Left cardiac atrium (tissue), 4 donors: ENCODE results near the gene ZNF629. TPM values are rescaled to one million over a fixed set of nuclear protein-coding genes. Genes with fewer than 3 reads are reported as not detected.
A peak's percentile ranks its signal among the peaks of the same experiment; 100 is the strongest.
"Not testable (repeated sequence)": the region's sequence is repeated elsewhere in the genome, so short reads cannot be mapped to it uniquely, and the experiment has no call there.

ENCODE experiments used
- ATAC-seq, 2 donors: fragments of 200-7000 bp; cut with Tn5 transposase; one replicate each; pipeline ENCODE4 v1.9.1; 2020; ENCODE audit warnings: mild to moderate bottlenecking in 2 of 2, moderate library complexity in 2 of 2
- DNase-seq: peaks from one replicate; pipeline ENCODE4 v3.0.0-alpha.2; 2020
- intact Hi-C, 2 donors: fragments of 100-400 bp; cut with DNase I; formaldehyde crosslinking; loops; one replicate each; pipeline versions ENCODE4 v1.14.1 to v1.15.1; 2022 to 2023
- long read RNA-seq: library from polyadenylated mRNA; unstranded; transcript quantifications from one replicate; pipeline ENCODE4 v2.0.0, GENCODE V29; 2021
- total RNA-seq, 2 donors: library from RNA; stranded (reverse); fragmentation: NEBNext Ultra II Directional; extraction: Animal tissue kit (Norgen Biotek cat#: 25700); gene quantifications; one replicate each; pipeline ENCODE4 v1.2.1, GENCODE V29; 2021
- donor health status: DM: no; HTN: yes; CAD: no.
- donor health status: DM: no; HTN: yes; CAD: no; lungs with severe emphysema.
- donor health status: DM: yes; HTN: yes; CAD: no.
- donor health status: Dilated cardiomyopathy.

The ZNF629 gene
- 10 to 100 TPM; 16.6 to 28.3 TPM for total RNA-seq
- long read RNA-seq, partial matches to known transcripts: 0 of 24 reads
- long read RNA-seq, other reads (novel, unspliced or antisense): 24 of 24 reads

- peak; percentile 85 to 92 for ATAC-seq
- intact Hi-C loops: loop anchor here in 1 of 2 donors (1.0 kb wide), 1 partner anchor 18 kb away; no protein-coding TSS in a partner anchor
- DNase-seq: peak; percentile 81
Observed at GRCh38 chr16:30786936-30787612, at the start of gene ZNF629. ZNF629 (minus strand) TSS chr16:30787205; CDS start chr16:30784482, 2,723 bp downstream.

- ATAC-seq (peak in 1 of 2 donors; percentile 19), DNase-seq (no peak)
- intact Hi-C loops: no loop called here
Observed at GRCh38 chr16:30834130-30834740, 47.2 kb upstream of the ZNF629 start.

GRCh38 chr16:30830072-30830417 lies 43.0 kb upstream of the ZNF629 start:
- intact Hi-C loops: no loop called here

GRCh38 chr16:30829130-30830071 lies 42.4 kb upstream of the ZNF629 start:
- ATAC-seq: peak in 1 of 2 donors; percentile 45

More at GRCh38 chr16:30830072-30830417, 43.0 kb upstream of the ZNF629 start:
- DNase-seq (no peak), ATAC-seq (no peak)

GRCh38 chr16:30821891-30822290 lies 34.9 kb upstream of the ZNF629 start:
- no peak for ATAC-seq
- intact Hi-C loops: no loop called here
- DNase-seq: no peak

More at GRCh38 chr16:30829130-30830071, 42.4 kb upstream of the ZNF629 start:
- DNase-seq: no peak
- intact Hi-C loops: no loop called here

GRCh38 chr16:30821441-30821840 lies 34.4 kb upstream of the ZNF629 start:
- intact Hi-C loops, ATAC-seq, DNase-seq: not testable (repeated sequence)

- ATAC-seq (no peak), DNase-seq (no peak)
- intact Hi-C loops: no loop called here
Observed at GRCh38 chr16:30820952-30821421, 34.0 kb upstream of the ZNF629 start.

GRCh38 chr16:30816769-30817168 lies 29.8 kb upstream of the ZNF629 start:
- DNase-seq (no peak), ATAC-seq (no peak)
- intact Hi-C loops: no loop called here

GRCh38 chr16:30813821-30814189 lies 26.8 kb upstream of the ZNF629 start:
- ATAC-seq: peak in 1 of 2 donors; percentile 32
- DNase-seq: no peak
- intact Hi-C loops: no loop called here

- ATAC-seq, intact Hi-C loops, DNase-seq: not testable (repeated sequence)
Observed at GRCh38 chr16:30809675-30810074, 22.7 kb upstream of the ZNF629 start.

GRCh38 chr16:30808890-30809426 lies 22.0 kb upstream of the ZNF629 start:
- intact Hi-C loops, ATAC-seq, DNase-seq: not testable (repeated sequence)

GRCh38 chr16:30808146-30808545 lies 21.1 kb upstream of the ZNF629 start:
- no peak for ATAC-seq
- intact Hi-C loops: no loop called here
- no peak for DNase-seq

GRCh38 chr16:30805370-30806169 lies 18.6 kb upstream of the ZNF629 start:
- DNase-seq (peak; percentile 94), ATAC-seq (peak; percentile 97 to 99)
- intact Hi-C loops: loop anchor here in 1 of 2 donors (1.0 kb wide), 1 partner anchor 18 kb away; the partner anchor contains the start of gene ZNF629

- ATAC-seq: peak in 1 of 2 donors; percentile 6
- intact Hi-C loops: loop anchor here in 1 of 2 donors (1.0 kb wide), 1 partner anchor 18 kb away; the partner anchor contains the start of gene ZNF629
Observed at GRCh38 chr16:30805056-30805369, 18.0 kb upstream of the ZNF629 start.

GRCh38 chr16:30802936-30803335 lies 15.9 kb upstream of the ZNF629 start:
- DNase-seq (no peak), ATAC-seq (no peak)
- intact Hi-C loops: no loop called here

More at GRCh38 chr16:30805056-30805369, 18.0 kb upstream of the ZNF629 start:
- DNase-seq: no peak

- DNase-seq (no peak), ATAC-seq (no peak)
- intact Hi-C loops: no loop called here
Observed at GRCh38 chr16:30797670-30798309, 10.8 kb upstream of the ZNF629 start.

GRCh38 chr16:30794634-30795033 lies 7.6 kb upstream of the ZNF629 start:
- no peak for DNase-seq
- no peak for ATAC-seq
- intact Hi-C loops: no loop called here
